ENCODE measurements around the gene CLASRP.

The CLASRP gene

GRCh38 chr19:45038931-45039893, at the start of gene CLASRP:
TSS of gene CLASRP (plus strand) at chr19:45039045. CDS start at chr19:45040213, 1,168 bp downstream.
- Histone ChIP-seq H4K20me1 (ENCODE audit: insufficient read depth, low read length) (peaks cover 10% of the 10 kb centered on the region), H3K36me3 (replicated peaks; ENCODE audit: insufficient read depth, low read length) (peaks cover 5% of the 10 kb centered on the region; the same call in 1 of the 2 replicates), H3K9ac (ENCODE audit: low read length) (peak within 1 kb of the TSS; percentile 97), H3K9me2 (replicated peaks; ENCODE audit: insufficient read depth, low read length) (no peaks in the 10 kb centered on the region), H3K27me3 (replicated peaks; ENCODE audit: insufficient read depth, low read length) (no peaks in the 10 kb centered on the region), H3K79me2 (ENCODE audit: low read length) (peaks cover 52% of the 10 kb centered on the region), H3F3A (ENCODE audit: insufficient read depth, low read length) (peaks cover 9% of the 10 kb centered on the region), H3K9me3 (replicated peaks; ENCODE audit: insufficient read depth, low read length) (no peaks in the 10 kb centered on the region), H3K27ac (ENCODE audit: low read length) (peak within 1 kb of the TSS; percentile 92), H3K4me1 (ENCODE audit: low read length) (peaks cover 19% of the 10 kb centered on the region), H3K4me3 (ENCODE audit: low read length) (peak within 1 kb of the TSS; percentile 96), H2AFZ (ENCODE audit: low read length) (peak within 1 kb of the TSS; percentile 70; the same call in 1 of the 2 replicates), H3K4me2 (ENCODE audit: low read depth, low read length) (peak within 1 kb of the TSS; percentile 93)
- peak; percentile 88 for DNase-seq
- TF ChIP-seq EZH2phosphoT487 (IDR thresholded peaks at IDR 0.05; ENCODE audit: low read length), result no peak
- TF ChIP-seq EZH2 (optimal IDR thresholded peaks at IDR 0.05; ENCODE audit: low read depth, low read length), result no peak
- TF ChIP-seq CTCF (IDR thresholded peaks at IDR 0.05; ENCODE audit: low read length), result no peak

- H3K36me3 ChIP-seq (replicated peaks; ENCODE audit: insufficient read depth, low read length), result no peaks in the 10 kb centered on the region
- H3K27ac ChIP-seq (ENCODE audit: low read length), result no peak overlapping the region
Measured at GRCh38 chr19:44990459-44990858, 48.4 kb upstream of the CLASRP start.

GRCh38 chr19:44990966-44991365, 47.9 kb upstream of the CLASRP start:
- H3K4me3 ChIP-seq (ENCODE audit: low read length), result no peak overlapping the region
- H2AFZ ChIP-seq (ENCODE audit: low read length), result no peak overlapping the region
- no peaks in the 10 kb centered on the region for H3K36me3 ChIP-seq (replicated peaks; ENCODE audit: insufficient read depth, low read length)
- no peak overlapping the region for H3K27ac ChIP-seq (ENCODE audit: low read length)
- H3K4me2 ChIP-seq (ENCODE audit: low read depth, low read length), result no peak overlapping the region
- no peak for DNase-seq
- no peaks in the 10 kb centered on the region for H3K79me2 ChIP-seq (ENCODE audit: low read length)
- no peaks in the 10 kb centered on the region for H3K27me3 ChIP-seq (replicated peaks; ENCODE audit: insufficient read depth, low read length)
- no peaks in the 10 kb centered on the region for H4K20me1 ChIP-seq (ENCODE audit: insufficient read depth, low read length)
- H3K9ac ChIP-seq (ENCODE audit: low read length), result no peak overlapping the region
- no peaks in the 10 kb centered on the region for H3K9me3 ChIP-seq (replicated peaks; ENCODE audit: insufficient read depth, low read length)
- no peaks in the 10 kb centered on the region for H3K9me2 ChIP-seq (replicated peaks; ENCODE audit: insufficient read depth, low read length)
- no peak for TF ChIP-seq CTCF (IDR thresholded peaks at IDR 0.05; ENCODE audit: low read length)
- no peak for TF ChIP-seq EZH2phosphoT487 (IDR thresholded peaks at IDR 0.05; ENCODE audit: low read length)
- TF ChIP-seq EZH2 (optimal IDR thresholded peaks at IDR 0.05; ENCODE audit: low read depth, low read length), result no peak
- no peaks in the 10 kb centered on the region for H3K4me1 ChIP-seq (ENCODE audit: low read length)
- H3F3A ChIP-seq (ENCODE audit: insufficient read depth, low read length), result no peaks in the 10 kb centered on the region

More at GRCh38 chr19:44990459-44990858, 48.4 kb upstream of the CLASRP start:
- Histone ChIP-seq H3K27me3 (replicated peaks; ENCODE audit: insufficient read depth, low read length) (no peaks in the 10 kb centered on the region), H3F3A (ENCODE audit: insufficient read depth, low read length) (no peaks in the 10 kb centered on the region), H3K4me1 (ENCODE audit: low read length) (no peaks in the 10 kb centered on the region), H3K9me2 (replicated peaks; ENCODE audit: insufficient read depth, low read length) (no peaks in the 10 kb centered on the region), H2AFZ (ENCODE audit: low read length) (no peak overlapping the region), H3K9ac (ENCODE audit: low read length) (no peak overlapping the region), H3K9me3 (replicated peaks; ENCODE audit: insufficient read depth, low read length) (no peaks in the 10 kb centered on the region), H3K4me3 (ENCODE audit: low read length) (no peak overlapping the region), H4K20me1 (ENCODE audit: insufficient read depth, low read length) (no peaks in the 10 kb centered on the region), H3K4me2 (ENCODE audit: low read depth, low read length) (no peak overlapping the region), H3K79me2 (ENCODE audit: low read length) (no peaks in the 10 kb centered on the region)
- no peak for DNase-seq
- TF ChIP-seq EZH2phosphoT487 (IDR thresholded peaks at IDR 0.05; ENCODE audit: low read length) (no peak), CTCF (IDR thresholded peaks at IDR 0.05; ENCODE audit: low read length) (no peak), EZH2 (optimal IDR thresholded peaks at IDR 0.05; ENCODE audit: low read depth, low read length) (no peak)
